ENCODE results near the gene PLEKHB2.
"Not testable (repeated sequence)": the region's sequence is repeated elsewhere in the genome, so short reads cannot be mapped to it uniquely, and the experiment has no call there.

PLEKHB2 gene, protein sequence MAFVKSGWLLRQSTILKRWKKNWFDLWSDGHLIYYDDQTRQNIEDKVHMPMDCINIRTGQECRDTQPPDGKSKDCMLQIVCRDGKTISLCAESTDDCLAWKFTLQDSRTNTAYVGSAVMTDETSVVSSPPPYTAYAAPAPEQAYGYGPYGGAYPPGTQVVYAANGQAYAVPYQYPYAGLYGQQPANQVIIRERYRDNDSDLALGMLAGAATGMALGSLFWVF

DNA sequence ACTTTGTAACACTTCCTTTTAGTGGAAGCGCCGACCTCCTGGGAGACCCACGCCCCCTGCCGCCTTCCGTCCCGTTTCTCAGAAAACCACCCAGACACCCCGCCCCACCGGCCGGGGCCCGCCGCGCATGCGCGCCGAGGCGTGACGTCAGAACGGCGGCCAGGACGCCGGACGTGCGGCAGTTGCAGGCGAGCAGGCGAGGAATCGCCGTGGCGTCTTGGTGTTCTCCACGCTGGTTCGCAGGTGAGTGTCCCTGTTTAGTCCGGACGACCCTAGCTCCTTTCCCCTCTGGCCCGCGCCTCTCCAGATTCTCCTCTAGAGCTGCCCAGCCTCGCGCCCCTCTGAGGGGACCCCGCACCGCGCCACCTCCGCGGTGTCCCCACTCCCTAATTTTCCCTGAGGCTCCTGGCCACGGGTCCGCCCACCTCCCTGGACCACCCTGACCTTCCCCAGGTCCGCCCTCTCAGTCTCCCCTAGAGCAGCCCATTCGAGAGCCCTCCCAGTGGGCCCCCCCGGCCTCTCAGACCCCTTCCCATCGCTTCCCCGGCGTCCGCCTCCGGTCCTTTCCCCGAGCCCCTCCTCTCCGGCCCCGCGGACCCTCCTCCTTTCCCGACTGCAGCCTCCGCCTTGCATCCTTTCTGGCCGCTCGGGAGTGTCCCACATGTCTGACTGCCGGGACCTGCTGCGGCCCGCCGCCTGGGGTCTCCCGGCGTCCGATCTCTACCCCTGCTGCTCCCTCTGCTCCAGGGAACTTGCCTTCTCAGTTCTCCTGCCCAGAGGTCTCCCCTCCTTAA, at the start of gene PLEKHB2:
Gene PLEKHB2, plus strand, starts transcription at position 181 of the 794 bp plus-strand sequence. CDS start 15,606 bp downstream, outside the sequence.
- DNase-seq (ENCODE audit: low read depth): peak; percentile 86

DNA sequence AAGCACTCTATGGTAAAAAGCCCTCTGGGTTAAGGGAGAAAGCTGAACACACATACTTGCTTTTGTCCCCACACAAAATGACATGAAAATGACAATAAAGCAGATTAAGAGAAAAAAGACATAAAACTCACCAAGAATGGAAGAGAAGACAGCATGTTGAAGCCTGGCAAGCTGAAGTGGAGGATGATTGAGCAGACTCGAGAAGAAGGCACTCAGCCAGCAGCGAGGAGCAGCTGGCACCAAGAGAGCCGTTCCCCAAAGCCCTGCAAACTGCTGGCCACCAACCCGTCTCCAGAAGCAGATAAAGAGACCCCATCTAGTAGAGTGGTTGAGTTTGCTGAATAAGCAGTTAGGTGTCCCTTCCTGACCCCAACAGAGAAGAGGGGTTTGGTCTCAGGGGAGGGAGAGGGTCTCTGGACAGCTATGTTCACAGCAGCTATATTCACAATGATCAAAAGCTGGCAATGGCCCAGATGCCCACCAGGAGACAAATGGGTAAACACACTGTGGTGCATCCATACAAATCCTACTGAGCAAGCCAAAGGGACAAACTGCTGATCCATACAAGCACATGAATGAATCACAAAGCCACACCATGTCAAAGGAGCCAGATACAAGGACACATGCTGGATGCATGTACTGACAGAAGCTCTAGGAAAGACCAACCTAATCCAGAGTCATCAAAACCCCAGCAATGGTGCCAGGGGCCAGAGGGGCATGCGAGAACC, 48.8 kb upstream of the PLEKHB2 start:
- no peak for DNase-seq (ENCODE audit: low read depth)

DNA sequence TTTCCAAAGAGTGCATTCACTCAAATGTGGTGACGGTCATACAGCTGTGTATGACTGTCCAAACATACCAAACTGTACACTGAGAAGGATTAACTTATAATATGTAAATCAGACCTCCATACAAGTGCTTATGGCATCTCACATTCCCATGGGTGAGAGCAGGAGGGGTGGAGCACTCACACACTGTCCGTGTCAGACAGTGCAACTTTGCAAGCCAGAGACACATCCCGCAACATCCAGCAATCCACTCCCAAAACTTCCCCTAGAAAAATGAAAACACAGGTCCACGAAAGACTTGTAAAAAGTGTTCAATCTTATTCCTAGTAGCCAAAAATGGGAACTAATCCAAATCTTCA, 48.2 kb upstream of the PLEKHB2 start:
- no peak for DNase-seq (ENCODE audit: low read depth)

DNA sequence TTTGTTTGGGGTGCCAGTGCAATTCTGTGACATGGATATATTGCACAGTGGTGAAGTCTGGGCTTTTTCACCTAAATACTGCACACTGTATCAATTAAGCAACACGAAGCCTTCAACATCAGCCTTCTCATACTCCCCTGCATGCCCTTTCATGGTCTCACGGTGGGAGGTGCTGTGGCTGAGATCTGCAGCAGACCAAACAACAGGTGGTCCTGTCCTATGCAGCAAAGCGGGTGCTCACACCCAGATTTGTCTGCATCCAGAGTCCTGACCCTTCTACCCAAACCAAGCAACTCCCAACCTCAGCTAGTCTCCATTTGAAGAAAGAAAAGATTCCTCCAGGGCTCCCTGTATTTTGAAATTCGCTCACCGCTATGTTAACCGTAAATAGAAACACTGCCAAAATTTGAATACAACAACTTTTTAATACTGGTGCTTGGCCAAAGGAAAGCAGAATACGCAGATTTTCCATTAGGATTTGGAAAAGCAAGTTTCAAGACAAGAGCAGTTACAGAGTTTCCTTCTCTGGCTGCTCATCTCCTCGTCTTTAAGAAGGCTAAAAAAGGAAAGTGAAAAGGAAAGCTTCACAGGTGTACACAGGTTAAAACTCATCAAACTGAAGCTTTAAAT, 46.8 kb upstream of the PLEKHB2 start:
- DNase-seq (ENCODE audit: low read depth): no peak

DNA sequence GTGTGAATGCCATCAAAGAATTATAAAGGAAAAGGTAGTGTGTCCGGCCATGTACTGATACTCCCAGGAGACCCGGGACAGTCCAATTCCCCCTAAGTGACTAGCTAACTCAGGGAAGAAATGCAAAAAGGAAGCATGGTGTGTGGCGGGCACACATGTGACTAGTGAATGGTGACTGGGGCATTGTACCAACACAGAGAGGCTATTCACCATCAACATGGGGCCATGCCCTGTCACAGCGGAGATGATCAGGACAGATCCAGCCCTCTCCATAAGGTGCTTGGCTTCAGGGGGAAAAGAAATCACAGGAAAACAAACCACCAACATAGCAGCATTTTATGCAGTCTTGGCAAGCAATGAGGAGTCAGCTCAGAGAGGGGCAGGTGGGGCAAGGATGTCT, 46.2 kb upstream of the PLEKHB2 start:
- DNase-seq (ENCODE audit: low read depth): no peak

DNA sequence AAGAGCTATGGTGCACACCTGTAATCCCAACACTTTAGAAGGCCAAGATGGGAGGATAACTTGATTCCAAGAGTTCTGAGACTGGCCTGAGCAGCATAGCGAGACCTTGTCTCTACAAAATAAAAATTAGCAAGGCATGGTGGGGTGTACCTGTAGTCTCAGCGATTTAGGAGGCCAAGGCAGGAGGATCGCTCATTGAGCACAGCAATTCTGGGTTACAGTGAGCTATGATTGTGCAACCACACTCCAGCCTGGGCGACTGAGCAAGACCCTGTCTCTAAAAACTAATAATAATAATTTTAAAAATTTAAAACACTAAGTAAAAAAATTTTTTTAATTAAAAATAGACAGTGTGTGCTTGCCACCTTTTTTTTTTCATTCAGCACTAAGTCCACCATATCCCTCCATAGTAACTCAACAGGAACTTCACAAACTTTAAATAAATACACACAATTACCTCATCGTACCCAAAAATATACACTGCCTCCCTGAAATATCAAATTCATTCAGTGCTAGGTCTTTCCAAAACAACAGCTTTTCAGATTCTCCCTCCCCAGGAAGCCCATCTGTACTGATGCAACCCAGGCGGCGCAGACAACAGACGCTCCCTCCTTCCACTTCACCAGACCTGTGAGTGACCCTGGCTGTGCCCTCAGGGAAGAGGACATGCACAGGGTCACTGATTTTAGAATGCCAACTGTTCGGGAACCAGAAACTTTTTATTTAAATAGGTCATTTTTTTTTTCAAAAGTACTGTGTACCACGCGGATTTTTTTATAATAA, 41.4 kb upstream of the PLEKHB2 start:
- DNase-seq (ENCODE audit: low read depth): no peak

DNA sequence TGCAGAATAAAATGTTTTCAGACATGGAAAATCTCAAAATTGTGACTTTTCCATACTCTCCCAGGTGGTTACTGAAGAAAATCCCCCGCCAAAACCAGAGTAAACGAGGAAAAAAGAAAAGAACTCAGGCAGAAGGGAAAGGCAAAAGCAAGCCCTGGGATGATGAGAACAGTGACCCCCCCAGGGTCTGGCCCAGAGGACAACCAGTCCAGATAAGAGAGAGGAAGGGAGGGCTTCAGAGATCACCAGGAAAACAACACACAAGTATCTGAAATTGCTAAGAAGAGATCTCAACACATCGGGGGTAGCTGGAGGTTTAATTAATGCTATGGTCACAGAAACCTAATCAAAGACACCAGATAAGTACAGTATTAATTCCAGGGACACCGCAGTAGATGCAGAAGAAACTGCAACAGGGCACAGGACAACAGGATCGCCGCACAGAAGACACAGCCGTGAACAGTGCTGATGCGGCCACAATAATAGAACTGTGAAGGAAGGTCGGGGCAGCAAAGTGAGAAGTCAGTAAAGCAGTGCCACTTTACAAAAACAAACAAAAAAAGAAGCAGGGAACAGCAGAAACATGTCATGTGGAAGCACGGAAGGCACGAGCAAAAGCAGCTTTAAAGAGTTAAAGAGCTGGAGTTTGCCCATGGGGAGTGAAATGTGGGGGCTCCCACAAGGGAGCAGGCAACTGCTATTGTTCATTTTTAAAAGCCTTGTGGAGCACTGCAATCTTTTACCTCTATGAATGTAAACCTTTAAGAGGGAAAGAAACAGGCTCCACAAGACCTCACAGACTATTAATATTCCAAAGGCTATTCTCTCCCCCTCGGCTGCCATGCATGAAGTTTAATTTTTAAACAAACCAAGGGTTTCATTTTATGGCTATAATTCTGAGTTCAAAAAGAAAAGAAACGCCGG, 40.3 kb upstream of the PLEKHB2 start:
- DNase-seq (ENCODE audit: low read depth): no peak

DNA sequence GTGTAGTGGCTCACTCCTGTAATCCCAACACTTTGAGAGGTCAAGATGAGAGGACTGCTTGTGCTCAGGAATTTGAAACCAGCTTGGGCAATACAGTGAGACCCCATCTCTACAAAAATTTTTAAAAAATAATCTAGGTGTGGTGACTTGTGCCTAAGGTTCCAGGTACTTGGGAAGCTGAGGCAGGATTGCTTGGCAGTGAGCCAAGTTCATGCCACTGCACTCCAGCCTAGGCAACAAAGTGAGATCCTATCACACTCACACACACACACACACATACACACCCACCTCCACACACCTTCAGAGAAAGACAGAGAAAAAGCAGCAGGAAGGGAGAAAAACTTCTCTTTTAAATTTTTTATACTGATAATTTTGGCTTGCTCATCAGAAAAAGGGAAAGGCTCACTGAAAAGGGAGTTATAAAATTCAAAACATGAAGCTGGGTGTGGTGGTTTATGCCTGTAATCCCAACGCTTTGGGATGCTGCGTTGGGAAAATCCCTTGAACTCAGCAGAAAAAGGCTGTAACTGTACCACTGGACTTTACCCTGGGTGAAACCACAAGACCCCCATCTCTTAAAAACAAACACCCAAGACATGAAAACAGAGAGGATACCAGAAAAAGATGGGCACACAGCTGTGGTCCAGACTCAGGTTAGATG, 37.5 kb upstream of the PLEKHB2 start:
- no peak for DNase-seq (ENCODE audit: low read depth)

DNA sequence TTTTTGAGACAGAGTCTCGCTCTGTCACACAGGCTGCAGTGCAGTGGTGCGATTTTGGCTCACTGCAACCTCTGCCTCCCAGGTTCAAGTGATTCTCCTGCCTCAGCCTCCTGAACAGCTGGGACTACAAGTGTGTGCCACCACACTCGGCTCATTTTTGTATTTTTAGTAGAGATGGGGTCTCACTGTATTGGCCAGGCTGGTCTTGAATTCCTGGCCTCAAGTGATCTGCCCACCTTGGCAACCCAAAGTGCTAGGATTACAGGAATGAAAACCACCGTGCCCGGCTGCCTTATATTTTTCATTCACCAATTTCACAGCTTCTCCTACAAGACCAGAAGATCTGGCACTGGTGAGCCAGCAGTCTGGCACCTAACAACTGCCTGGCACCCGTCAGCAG, 37.0 kb upstream of the PLEKHB2 start:
- DNase-seq (ENCODE audit: low read depth): not testable (repeated sequence)

DNA sequence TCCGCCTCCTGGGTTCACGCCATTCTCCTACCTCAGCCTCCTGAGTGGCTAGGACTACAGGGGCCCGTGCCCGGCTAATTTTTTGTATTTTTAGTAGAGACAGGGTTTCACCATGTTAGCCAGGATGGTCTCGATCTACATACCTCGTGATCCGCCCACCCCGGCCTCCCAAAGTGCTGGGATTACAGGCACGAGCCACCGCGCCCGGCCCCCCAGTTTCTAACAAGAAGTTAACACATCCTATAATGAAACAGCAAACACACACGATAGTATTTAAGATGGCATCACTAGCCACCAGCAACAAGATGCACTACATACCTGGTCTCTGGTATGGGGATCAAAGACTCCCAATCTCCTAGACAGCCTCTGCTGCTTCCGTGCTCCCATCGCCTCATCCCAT, 29.6 kb upstream of the PLEKHB2 start:
- not testable (repeated sequence) for DNase-seq (ENCODE audit: low read depth)

DNA sequence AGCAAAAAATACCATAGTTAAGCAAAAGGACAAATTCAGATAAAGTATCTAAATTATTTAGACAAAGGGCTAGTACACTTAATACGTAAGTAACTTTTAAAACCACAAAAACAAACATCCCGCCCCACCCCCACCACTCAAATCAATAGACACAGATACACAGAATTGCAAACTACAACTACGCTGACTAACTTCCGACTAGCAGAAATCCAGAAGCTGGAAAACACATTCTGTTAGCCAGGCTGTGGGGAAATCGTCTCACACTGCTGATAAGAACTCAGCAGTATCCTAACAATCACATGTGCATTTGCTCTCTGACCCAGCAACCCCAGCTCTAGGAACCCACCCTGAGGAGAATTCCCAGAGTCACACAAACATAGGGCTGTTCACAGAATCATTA, 28.4 kb upstream of the PLEKHB2 start:
- no peak for DNase-seq (ENCODE audit: low read depth)

DNA sequence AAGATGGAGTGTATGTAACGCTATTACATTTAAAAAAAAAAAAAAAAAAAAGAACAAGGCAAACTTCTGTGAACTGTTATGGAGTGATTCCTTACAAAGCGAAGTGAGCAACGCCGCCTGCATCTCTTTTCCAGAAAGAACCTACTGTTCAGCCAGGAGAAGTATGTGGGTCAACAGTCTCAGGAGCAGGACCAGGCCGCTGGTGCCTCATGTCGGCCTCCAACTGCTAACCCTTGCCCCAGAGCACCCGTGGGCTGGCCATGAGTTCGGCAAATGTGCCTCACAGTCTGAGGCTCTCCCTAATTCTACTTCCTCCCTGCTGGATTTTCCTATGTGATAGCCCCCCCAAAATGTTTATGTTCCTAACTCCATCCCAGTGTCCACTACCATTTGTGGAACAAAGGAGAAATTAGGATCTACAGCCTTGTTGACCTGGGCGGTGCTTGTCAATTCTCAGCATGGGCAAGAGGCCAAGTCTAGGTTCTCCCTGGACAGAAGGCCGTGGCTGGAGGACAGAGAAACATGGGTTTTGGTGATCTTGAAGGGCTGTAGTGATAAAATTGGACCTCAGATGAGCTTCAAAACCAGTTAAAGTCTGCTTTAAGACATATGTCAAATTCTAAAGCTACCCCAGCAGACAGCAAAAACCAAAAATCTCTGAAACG, 27.8 kb upstream of the PLEKHB2 start:
- no peak for DNase-seq (ENCODE audit: low read depth)

DNA sequence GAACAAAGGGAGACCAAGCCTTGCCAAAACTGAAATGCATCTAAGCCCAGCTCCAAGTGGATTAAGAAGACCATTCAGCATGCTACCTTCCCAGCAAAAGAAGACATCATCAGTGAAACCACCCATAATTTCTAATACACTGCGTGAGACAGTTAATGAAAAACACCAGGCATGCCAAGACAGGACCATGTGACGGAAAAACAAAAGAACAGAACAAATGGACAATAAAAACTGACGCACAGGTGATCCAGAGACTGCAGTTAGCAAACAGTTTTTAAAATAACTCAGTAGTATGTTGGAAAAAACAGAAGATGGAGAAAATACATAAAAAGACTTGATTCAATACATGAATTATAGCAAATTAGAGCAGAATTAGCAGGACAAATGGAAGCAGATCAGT, 27.2 kb upstream of the PLEKHB2 start:
- DNase-seq (ENCODE audit: low read depth): no peak

DNA sequence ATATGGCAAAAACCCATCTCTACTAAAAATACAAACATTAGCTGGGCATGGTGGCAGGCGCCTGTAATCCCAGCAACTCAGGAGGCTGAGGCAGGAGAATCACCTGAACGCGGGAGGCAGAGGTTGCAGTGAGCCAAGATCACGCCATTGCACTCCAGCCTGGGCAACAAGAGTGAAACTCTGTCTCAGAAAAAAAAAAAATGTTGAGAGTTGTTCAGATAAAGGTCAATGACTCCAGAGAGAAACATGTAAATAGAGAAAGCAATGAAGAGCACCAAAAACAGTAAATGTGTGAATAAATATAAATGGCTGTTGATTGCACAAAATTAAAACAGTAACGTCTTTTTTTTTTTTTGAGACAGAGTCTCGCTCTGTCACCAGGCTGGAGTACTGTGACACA, 25.2 kb upstream of the PLEKHB2 start:
- DNase-seq (ENCODE audit: low read depth): not testable (repeated sequence)

DNA sequence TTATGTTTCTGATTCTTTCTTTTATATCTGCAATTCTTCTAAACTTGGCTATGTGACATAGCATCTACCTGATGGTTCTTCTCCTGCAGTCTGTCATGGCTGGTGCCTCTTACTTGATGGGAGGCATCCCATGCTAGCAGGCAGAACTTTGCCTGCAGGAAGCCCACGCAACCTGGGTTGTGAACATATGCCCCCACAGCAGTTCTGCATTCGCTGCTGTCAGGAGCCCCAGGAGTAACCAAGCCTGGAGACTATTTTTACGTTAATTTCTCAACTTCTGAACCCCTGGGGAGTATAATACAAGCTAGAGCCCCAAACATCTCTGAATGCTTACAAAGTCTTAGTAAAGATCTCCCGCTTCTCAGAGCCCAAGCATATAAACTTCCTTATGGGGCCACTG, 23.9 kb upstream of the PLEKHB2 start:
- no peak for DNase-seq (ENCODE audit: low read depth)

DNA sequence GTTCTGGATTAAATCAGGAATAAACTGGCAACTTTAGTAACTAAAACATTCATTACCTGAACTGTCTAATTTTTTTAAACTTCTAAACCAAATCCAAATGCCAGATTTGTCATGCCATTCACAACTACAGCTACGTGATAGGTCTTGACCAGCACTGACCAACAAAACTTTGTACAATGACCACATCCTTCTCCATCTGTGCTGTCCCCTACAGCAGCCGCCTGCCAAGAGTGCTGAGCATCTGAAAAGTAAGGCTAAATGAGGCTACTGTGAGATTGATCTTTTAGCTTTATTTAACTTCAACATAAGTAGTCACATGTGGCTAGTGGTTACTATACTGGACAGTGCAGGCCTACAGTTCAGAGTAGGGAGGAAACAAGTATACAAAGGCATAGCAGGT, 19.5 kb upstream of the PLEKHB2 start:
- DNase-seq (ENCODE audit: low read depth): no peak

DNA sequence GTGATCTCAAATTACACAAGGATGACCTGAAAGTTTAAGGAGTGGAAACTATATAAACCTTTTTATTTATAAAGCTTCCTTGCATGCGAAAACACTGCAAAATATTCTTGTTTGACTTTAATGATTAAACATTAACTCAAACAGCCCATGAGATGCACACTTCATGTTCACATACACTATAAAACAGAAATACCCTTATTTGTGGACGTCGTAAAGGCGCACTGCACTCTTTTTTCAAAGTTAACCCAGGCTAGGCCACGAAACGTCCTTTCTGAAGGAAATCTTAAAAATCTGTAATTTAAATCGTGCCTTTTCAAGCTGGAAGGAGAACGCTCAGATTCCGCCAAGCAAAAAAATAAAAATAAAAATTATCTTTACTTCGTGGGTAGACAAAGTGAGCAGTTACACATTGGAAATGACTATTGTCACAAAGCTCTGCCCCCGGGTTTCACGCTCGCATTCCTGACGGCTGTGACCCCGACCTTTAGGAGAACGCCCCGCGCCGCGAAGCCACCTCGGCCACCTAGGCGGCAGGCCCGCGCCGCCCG, 12.6 kb upstream of the PLEKHB2 start:
- no peak for DNase-seq (ENCODE audit: low read depth)

DNA sequence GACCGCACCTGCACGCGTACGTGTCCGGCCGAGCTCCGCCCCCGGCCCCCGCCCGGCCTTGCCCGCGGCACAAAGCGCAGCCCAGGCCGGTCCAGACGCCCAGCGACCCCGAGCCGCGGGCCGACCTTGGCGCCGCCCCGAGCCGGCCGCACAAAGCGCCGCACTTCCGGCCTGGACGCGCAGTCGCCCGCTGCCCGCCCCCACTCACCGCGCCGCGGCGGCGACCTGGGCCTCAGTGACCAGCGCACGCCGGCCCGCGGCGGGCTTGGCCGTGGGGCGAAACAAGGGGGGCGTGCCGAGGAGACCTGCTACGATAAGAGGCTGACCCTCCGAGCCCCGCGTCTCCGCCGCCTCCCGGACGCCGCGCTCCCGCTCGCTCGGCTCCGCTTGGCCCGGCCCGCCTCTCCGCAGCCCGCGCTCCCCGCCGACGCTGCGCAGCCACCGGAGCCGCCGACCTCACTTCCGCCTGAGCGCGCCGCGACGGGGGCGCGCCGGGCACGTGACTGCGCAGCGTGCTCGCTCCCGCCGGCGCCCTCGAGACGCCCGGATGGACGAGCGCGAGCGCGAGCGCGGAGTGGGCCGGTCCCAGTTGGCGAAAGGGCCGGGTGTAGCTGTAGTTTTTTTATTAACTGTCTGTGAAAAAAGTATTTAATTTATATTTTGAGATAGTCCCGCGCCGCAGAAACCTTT, 12.0 kb upstream of the PLEKHB2 start, which contains the start of gene FAM168B:
Gene FAM168B, minus strand, starts transcription at position 455 of the 690 bp plus-strand sequence. CDS start 10,814 bp downstream, outside the sequence.
- peak; percentile 88 for DNase-seq (ENCODE audit: low read depth)

All from fibroblast of gingiva (primary cell).